Pons (tissue), 1 donor: ENCODE data around the gene MBNL1.

ENCODE experiments used
- DNase-seq: peaks from one replicate; pipeline ENCODE4 v3.0.0-alpha.2; 2016; ENCODE audit warnings: low spot score

The MBNL1 gene

DNA sequence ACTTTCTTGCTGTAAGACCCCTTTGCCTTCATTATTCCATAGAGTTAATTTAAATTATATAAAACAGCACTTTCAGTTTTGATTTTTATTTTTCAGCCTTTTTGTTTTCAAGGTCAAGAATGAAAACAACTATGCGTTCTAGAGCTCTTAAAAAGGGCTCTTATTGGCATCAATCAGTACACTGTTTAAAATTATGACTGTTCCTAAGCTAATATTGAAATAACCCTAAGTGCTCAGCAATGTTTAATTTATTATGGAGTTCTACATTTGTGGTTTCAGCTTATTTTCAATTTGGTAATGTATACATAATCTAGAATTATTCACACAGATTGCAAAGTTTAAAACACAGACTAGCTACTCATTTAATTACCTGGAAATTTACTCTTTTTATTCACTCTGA, 179.4 kb downstream of the MBNL1 start:
- no peak for DNase-seq

DNA sequence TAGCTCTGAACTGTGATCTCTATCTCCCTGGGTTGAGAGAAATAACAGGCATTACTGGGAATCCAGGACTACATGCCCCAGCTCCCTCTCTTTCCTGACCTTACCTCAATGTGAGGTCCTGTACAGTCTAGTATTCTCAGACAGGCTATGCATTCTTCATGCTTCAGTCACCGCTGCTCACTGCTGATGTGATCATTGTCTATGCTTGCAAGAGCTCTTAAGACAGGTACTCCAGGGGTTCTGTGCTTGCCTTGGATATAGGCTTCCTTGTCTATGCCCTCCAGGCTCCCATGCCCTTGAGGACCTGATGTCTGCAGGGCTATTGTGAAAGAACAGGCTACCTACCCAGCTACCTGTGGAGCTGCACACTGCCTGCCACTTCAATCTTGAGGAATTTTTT, 183.6 kb downstream of the MBNL1 start:
- DNase-seq: no peak

DNA sequence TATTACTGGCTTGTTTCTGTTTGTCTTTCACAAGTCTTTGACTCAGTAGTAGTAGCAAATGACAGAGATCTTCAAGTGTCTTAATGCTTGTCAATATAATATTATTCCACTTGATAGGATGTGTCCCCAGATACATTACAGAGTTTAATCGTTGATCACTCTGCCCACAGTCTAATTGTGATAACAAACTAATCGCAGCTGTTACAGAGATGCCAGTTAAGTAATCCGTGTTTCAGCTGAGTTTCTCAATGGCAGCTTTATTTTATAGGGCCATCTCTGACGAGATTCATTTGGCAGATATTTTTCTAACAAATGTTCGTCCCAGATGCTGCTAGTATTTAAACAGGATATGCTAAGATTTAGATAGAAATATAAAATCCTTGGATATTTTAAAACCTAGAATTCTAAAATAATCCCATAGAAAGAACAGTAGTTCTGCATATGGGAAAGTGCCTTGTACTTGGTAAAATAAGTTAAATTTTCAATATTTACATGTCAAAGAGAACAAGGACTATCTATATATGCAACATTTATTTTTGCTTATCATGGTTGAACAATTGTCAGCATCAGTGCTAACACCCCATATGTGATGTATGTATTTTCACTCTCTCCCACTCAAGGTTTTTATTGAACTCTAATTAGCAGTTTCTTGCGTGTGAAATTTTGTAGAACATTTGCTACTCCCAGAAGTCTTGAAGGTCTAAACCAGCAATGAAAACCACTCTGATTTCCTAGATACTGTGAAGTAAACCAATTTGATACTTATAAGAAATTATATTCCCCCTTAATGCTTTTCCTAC, 185.5 kb downstream of the MBNL1 start:
- no peak for DNase-seq

DNA sequence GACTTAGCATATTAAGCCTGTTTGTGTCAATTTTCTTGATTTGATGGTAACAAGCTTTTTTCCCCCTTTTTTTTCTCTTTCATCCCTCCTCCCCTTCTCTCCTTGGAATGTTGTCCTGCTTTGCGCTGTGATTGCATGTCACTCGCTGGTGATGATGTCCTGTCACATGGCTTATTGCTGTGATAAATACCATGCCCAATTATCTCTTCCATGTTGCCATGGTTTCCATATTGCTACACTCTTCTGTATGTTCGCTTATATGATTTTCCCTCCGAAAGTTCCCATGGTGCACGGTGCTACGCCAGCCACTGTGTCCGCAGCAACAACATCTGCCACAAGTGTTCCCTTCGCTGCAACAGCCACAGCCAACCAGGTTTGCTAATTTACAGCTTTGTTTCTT, 187.3 kb downstream of the MBNL1 start:
- DNase-seq: no peak

DNA sequence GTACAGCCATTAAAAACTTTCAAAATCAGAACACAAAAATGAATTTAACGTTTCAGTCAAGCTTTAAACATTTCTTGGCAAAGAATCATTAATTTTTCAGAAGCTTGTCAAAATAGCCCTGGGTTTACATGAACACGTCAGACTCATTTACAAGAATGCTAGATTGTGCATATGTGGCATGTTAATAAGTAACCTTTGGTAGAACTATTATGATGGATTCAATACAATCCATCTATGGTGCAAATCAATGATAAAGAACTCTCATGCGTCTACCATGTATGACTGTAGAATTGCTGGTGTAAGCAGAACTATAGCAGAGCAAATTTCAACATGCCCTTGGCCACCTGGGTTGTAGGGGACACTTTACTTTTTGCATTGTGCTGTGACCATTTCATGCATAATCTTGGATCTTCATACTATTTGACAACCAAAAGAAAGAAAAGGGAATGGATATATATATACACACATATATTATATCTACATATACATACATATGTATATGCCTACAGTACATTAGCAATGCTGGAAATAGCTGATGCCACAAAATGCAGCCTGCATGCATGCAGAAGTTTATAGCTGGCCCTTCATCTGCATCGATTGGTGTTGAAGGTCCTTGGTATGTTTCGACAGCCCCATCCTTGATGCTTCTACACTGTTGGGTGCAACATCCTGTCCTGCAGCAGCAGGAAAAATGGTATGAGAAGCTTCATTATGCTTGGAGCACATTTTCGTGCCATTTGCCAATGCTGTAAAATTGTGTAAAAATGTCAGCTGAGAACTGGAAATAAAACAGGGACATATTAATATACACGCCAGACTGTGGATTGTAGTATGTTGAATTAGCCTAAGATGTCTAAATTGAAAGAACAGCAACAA, 189.0 kb downstream of the MBNL1 start:
- DNase-seq: peak; percentile 9

DNA sequence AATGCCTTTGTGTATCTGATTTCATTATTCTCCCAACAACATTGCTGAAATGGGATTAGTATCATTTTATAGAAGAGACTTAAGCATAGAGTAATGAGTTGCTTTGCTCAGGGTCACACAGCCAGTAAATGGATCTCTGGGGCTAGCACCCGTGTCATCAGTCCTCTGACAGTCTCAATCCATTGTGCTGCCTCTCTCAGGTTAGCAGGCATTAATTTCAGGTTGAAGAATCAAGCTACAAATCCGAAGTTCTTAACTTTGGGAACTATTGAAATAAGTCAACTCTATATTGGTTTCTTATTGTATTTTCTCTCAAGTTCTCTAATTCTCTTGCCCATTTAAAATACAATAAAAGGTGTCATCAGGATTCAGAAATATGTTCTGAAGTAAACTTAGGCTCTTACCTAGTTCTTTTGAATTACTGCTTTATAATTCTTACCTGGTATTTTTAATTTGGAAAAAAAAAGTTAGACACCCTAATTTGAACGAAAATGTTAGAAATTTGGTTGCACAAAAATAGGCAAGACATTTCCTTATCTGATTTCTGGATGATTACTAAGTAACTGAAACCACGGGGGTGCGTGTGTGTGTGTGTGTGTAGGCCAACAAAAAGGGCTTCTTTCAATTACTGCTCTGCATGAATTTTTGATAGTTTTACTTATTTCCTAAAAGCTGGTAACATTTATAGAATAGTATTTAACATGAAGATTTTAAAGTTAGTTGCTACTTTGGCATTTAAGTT, 189.8 kb downstream of the MBNL1 start:
- DNase-seq: peak; percentile 34

DNA sequence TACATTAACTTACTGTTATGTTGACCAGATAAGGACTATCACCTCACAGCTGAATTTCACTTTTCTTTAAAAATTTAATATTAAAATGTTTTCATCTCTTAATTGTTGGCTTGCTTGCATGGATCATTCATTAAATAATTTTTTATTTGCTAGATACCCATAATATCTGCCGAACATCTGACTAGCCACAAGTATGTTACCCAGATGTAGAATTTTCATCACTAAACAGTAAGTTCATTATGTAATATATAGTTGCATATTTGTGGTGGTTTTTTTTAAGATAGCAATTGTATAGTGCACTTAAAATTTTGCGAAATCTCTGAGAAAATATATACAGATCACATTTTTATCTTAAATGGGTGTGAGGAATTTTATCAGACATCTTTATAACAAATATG, 190.4 kb downstream of the MBNL1 start:
- peak; percentile 1 for DNase-seq

DNA sequence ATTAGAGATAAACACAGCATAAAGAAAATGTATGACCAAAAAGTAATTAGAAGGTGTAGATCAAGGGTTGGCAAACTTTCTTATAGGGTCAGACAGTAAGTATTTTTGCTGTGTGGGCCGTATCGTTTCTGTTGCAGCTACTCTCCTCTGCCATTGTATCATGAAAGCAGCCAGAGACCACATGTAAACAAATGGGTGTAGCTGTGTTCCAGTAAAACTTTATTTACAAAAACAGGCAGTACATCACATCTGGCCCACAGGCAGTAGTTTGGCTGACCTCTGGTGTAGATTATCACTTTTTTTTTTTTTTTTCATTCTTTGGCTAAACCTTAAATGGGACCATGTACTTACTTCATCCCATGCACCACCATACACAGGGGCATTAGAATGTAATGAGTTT, 190.8 kb downstream of the MBNL1 start:
- no peak for DNase-seq

DNA sequence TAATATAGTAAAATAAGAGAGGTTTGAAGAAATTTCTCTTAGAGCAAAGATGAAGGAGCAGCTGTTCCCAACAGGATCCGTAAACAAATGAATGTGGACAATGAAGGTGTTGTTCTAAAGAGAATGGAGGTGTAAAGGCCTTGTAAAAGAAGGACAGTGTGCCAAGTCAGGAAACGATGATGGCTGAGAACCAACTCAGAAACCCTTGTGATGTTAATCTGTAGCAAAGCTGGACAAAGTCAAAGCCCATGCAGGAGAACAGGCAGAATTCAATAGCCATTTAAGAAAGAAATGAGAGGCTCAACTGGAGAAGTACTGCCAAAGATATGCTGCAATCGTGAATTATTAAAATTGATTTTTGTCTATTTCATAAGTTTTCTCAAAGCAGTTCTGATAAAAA, 192.2 kb downstream of the MBNL1 start:
- DNase-seq: peak; percentile 71

DNA sequence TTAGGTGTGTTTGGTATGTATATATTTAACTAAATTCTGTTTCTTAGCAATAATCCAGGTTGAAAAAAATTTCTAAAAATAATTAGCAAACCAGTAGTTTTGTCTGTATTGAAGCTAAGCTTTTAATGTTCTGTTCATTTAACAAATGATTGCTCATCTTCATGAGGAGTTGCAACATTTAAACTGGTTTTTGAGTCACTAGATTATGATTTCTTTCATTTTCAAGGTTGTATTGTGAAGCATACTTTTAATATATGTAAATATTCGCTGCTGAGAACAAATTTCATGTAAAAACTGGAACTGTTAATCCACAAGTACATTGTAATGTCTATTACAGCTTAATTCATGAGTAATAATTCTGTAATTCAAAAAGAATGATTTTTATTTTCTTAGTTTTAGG, 192.7 kb downstream of the MBNL1 start:
- DNase-seq: no peak

DNA sequence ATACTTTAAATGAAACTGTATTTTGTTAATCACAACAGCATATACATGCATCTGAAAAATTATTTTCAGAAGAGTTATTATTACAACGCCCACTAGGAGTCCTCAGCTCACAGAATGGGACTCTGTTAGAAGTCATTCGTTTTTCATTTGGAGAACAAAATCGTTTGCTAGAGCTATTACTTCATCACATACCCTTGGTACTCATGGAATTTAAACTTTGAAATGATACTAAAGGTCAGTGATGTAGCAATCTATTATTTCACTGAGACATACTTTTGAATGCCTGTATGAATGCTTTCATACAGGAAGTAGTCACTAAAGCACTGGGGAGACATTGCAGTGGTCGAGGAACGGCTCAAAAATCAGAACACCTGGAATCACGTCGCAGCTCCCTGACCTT, 198.1 kb downstream of the MBNL1 start:
- peak; percentile 51 for DNase-seq

DNA sequence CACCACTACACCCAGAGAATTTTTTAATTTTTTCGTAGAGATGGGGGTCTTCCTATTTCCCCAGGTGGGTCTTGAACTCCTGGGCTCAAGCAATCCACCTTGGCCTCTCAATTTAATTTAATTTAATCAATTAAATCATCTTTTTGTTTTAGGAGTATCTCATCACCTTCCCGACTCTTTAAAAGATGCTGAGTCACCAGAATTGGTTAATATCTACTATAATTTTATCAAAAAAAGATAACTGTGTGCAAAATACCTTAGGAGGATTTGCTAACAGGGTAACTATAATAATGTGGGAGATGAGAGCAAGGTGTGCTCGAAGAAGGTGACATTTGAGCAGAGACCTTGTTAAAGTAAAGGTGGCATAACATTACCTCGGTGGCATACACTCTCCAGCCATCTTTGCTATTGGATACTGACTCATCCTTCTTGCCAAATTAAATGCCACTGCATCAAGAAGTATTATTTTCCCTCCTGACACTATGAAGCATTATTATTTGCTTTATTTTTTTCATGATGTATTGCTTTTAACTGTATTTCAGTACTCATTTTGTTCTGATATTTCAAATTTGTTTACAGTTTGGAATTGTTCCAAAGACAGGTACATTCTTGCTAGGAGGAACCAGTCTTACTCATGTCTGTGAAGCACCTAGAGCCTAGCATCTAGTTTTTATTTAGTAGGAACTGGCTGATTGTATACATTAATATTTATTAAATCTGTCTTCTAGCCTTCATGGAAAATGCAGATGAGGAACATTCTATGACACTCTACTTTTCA, 200.7 kb downstream of the MBNL1 start:
- no peak for DNase-seq

DNA sequence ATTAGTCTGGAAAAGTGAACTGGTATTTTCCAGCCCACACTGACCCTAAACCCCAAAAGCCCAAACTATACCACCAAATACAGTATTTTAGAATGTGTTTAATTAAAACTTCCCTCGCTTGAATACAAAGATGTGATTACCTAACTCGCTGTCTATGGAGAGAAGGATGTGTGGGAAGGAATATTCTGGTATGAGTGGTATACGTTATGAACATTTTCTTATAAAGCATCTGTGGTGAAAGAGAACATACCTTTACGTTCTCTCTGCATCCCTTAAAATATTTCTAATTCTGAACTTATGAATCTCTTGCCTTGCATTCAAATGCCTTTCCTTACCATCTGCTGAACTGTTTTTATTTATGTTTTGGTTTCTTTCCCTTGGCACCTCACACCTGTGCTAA, 201.4 kb downstream of the MBNL1 start:
- DNase-seq: no peak

DNA sequence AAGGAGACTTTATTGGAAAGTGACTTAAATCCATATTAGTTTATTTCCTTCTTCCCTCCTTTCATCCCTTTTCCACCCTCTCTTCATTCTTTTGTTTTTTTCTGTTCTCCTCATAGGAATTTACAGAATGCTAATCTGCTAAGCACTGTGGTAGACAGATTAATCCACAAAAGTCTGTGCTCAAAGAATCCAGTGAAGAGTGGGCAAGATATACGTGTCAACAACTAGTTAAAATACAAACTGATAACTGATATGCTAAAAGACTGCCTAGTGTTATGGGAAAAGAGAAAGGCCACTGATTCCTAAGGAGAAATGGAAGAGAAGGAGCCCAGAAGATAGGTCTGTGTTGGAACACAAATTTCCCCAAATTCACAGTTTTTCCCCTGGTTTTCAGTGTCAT, 202.2 kb downstream of the MBNL1 start:
- no peak for DNase-seq

DNA sequence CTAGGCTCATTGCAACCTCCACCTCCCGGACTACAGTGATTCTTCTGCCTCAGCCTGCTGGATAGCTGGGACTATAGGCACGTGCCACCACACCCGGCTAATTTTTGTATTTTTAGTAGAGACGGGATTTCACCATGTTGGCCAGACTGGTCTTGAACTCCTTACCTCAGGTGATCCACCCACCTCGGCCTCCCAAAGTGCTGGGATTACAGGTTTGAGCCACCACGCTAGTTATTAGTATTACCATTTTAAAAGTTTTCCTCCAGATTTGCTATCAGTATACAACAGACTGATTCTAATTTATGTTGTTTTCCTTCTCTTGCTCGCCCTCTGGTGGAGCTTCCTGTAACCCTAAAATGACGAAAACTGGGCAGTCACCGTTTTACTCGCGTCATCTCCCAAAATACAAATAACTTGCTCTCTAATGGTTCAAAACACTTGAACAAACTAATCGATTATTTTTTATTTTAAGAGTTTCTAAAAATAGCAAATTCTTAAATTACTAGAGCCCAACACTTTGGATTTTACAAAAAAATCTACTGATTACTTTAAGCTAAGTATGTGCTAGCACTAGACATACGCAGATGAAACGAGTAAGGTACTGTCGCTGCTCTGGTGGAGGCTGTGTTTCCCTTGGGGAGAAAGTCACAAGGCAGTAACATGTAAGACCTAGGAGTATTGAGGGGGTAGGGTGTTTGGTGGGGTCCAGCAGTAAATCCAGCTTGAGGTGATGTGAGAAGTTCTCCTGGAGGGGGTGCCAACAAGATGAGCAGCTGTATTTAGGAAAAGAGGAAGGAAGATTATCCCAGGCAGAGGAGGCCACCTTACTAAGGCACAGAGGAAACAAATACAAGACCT, 203.3 kb downstream of the MBNL1 start:
- DNase-seq: peak; percentile 91

DNA sequence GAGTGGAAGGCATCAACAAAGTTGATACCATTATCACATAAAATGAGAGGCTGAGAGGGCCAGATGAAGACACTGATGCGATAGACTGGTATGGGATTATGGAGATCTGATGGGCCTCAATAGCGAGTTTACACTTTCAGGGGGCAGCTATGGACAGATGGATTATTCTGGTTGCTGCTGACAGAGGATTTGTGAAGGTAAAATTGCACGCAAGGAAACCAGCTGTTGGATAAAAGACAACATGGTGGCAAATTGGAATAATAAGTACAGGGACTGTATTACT, 203.9 kb downstream of the MBNL1 start:
- DNase-seq: no peak

DNA sequence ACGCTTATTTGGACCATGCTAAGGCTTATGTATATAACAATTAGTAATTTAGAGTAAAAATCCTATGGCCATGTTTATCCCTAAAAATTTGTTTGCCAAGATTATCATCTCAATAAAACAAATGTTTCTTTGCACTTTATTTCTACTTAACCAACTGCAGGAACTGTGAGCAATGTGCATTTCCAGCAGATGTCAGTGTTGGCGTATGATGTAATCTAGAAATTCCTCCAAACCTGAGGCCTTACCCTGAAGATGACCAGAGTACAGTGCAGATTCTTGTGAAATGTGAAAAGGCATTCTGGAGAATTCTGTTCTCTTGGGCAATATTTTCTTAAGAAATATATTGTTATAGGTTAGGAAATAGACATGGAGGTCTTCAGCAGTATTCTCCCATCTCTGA, 205.9 kb downstream of the MBNL1 start:
- DNase-seq: peak; percentile 76

DNA sequence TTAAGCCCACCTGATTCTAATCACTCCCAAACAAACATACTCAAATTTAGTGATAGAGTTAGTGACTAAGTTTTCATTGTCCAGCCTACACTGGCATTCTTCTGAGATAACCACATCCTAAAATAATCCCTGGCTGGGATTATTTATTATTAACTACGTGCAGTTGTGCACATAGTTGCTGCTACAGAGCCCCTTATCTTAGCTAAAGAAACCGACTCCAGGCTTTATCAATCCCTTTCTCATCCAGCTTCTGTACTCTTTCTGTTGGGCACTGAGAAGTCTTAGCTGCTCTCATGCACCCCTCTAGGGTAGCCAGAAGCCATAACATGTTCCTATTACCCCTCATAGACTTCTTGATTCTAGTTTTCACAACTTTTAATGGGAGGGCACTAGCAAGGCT, 208.7 kb downstream of the MBNL1 start:
- no peak for DNase-seq

DNA sequence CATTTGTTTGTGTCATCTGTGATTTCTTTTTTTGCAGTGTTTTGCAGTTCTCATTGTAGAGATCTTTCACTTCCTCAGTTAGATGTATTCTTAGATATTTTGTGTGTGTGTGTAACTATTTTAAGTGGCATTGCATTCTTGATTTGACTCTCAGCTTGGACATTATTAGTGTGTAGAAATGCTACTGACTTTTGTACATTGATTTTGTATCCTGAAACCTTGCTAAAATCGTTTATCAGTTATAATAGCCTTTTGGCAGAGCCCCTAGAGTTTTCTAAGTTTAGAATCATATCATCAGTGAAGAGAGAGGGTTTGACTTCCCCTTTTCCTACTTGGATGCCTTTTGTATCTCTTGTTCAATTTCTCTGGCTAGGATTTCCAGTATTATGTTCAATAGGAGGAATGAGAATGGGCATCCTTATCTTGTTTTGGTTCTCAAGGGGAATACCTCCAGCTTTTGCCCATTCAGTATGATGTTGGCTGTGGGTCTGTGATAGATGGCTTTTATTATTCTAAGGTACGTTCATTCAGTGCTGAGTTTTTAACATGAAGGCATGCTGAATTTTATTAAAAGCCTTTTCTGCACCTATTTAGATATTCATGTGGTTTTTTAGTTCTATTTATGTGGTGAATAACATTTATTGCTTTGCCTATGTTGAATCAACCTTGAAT, 211.7 kb downstream of the MBNL1 start:
- DNase-seq: peak; percentile 37

DNA sequence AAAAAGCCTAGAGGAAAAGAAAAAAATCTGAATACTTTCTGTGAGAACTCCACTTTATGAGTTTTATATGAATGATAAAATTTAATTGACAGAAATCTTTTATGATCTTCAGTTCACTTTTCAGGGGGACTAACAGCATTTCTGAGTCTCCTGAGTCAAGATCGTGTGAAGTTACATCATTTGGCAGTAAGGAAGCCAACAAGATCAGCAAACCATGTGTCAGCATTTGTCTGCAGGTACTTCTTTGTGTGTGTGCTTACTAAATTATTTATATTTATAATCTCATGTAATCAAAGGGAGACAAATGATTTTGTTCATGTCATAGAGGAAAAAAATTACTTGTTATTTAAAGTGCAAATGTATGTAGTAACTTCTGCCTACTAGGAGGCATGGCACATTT, 217.6 kb downstream of the MBNL1 start:
- no peak for DNase-seq

DNA sequence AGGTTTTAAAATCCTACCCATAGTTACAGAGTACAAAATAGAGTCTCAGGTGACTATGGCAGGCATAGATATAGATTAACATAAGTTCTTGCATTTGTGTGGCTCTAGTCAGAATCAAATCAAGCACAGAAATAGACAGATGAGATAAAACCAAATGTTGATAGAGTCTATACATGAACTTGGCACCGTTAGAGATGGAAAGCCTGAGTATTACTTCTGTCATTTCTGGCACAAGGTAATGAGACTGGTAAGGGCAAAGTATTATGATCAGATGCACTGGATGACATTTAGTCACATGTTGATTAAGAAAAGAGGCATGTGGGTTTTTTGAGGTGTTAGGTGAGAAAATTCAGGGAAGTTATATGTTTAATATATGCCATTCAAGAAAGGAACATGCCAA, 219.7 kb downstream of the MBNL1 start:
- DNase-seq: no peak
